Astrocyte of the cerebellum (primary cell): ENCODE measurements around the gene SASH1.
A peak's percentile ranks its signal among the peaks of the same experiment; 100 is the strongest.

ENCODE experiments used
- DNase-seq: peaks from one replicate; pipeline ENCODE4 v3.0.0-alpha.2; 2011; ENCODE audit warnings: low read depth
- H3K4me3 ChIP-seq: 2 replicates; pipeline ENCODE4 v1.5.1; 2011; ENCODE audit warnings: mild to moderate bottlenecking, low read depth, low read length, moderate library complexity
- in situ Hi-C: cut with HindIII; loops from 2 replicates; pipeline ENCODE4 v1.10.0; 2017; ENCODE audit warnings: low sequenced_read_pairs
- TF ChIP-seq, protein P1 (sequence below): IDR thresholded peaks from 2 replicates; pipeline ENCODE4 v1.5.1; 2012; ENCODE audit warnings: low read length, low read depth, moderate library complexity, mild to moderate bottlenecking; ENCODE audit errors: missing control alignments

Gene SASH1

DNA sequence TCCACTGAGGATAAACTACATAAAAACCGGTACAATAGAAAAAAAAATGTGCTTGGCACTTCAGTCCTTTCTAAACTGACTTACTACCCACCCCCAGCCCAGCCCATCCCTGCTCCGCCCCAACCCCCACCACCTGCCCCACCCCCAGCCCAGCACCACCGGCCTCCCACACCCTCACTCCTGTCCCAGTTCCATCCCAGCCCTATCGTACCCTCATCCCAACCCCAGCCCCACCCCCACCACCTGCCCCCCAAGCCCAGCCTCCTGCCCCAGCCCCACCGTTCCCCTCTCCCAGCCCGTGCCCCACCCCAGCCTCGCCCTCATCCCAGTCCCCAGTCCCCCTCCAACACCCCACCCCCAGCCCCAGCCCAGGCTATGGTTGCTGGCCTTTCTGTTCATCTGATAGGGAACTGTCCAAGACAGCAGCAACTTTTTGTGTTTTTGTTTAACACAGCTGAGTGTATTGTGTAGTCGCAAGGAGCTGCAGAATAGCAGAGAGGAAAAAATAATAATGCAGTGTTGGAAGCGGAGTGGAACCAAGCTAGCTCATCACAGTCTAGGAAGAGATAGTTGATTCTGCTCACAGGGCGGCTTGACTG is 61.9 kb downstream of the SASH1 start:
- DNase-seq = no peak
- H3K4me3 ChIP-seq = no peak overlapping the region
- TF ChIP-seq, protein P1, sequence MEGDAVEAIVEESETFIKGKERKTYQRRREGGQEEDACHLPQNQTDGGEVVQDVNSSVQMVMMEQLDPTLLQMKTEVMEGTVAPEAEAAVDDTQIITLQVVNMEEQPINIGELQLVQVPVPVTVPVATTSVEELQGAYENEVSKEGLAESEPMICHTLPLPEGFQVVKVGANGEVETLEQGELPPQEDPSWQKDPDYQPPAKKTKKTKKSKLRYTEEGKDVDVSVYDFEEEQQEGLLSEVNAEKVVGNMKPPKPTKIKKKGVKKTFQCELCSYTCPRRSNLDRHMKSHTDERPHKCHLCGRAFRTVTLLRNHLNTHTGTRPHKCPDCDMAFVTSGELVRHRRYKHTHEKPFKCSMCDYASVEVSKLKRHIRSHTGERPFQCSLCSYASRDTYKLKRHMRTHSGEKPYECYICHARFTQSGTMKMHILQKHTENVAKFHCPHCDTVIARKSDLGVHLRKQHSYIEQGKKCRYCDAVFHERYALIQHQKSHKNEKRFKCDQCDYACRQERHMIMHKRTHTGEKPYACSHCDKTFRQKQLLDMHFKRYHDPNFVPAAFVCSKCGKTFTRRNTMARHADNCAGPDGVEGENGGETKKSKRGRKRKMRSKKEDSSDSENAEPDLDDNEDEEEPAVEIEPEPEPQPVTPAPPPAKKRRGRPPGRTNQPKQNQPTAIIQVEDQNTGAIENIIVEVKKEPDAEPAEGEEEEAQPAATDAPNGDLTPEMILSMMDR = no peak
- in situ Hi-C loops = no loop called here

DNA sequence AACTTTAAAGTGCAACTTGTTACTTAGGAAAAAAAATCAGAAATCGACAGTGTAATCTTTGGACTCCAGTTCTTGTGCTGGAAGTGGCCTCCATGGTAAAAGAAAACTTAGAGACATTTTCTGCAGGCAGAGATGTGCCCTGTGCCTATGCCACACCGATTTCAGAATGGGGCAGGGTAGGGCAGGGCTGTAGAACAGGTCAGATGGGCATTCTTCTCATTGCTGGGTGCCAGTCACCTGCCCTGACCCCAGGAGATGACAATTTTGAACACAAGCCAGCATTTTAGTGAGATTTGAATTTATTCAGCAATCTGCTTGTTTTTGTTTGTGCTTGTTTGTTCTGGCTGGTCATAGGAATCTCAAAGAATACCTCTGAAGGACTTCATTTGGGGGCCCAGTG is 63.3 kb downstream of the SASH1 start:
- no peak for DNase-seq
- in situ Hi-C loops = no loop called here
- TF ChIP-seq, protein P1 = no peak
- no peak overlapping the region for H3K4me3 ChIP-seq

DNA sequence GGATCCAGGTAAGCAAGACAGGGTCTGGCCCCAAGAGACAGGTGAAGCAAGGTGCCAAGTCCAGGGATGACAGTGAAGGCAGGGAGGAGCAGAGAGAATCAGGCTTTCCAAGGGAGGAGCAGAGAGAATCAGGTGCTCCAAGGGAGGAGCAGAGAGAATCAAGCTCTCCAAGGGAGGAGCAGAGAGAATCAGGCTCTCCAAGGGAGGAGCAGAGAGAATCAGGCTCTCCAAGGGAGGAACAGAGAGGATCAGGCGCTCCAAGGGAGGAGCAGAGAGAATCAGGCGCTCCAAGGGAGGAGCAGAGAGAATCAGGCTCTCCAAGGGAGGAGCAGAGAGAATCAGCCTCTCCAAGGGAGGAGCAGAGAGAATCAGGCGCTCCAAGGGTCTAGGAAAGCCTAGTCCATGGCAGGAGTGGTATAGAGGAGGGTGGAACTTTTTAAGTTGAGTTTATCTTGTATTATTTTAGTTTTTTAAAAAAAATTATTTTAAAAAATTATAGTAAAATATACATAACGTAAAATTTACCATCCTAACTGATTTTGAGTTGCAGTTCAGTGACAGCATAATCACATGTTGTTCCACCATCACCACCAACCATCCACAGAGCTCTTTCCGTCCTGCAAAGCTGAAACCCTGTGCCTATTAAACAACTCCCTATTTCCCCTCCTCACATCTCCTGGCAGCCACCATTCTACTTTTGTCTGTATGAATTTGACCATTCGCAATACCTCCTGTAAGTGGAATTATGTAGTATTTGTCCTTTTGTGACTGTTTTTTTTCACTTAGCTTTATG is 64.1 kb downstream of the SASH1 start:
- TF ChIP-seq, protein P1 = no peak
- no peak overlapping the region for H3K4me3 ChIP-seq
- DNase-seq = no peak
- in situ Hi-C loops = no loop called here

DNA sequence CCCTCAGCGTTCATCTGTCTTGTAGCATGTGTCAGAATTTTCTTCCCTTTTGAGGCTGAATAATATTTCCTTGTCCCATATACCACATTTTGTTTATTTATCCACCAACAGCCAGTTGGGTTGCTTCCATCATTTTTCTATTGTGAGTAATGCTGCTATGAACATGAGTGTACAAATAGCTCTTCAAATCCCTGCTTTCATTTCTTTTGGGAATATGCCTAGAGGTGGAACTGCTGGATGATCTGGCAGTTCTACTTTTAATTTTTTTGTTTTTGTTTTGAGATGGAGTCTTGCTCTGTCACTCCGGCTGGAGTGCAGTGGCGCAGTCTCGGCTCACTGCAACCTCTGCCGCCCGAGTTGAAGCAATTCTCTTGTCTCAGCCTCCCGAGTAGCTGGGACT is 64.7 kb downstream of the SASH1 start:
- no peak overlapping the region for H3K4me3 ChIP-seq
- TF ChIP-seq, protein P1 = no peak
- in situ Hi-C loops = no loop called here
- peak; percentile 95 for DNase-seq

DNA sequence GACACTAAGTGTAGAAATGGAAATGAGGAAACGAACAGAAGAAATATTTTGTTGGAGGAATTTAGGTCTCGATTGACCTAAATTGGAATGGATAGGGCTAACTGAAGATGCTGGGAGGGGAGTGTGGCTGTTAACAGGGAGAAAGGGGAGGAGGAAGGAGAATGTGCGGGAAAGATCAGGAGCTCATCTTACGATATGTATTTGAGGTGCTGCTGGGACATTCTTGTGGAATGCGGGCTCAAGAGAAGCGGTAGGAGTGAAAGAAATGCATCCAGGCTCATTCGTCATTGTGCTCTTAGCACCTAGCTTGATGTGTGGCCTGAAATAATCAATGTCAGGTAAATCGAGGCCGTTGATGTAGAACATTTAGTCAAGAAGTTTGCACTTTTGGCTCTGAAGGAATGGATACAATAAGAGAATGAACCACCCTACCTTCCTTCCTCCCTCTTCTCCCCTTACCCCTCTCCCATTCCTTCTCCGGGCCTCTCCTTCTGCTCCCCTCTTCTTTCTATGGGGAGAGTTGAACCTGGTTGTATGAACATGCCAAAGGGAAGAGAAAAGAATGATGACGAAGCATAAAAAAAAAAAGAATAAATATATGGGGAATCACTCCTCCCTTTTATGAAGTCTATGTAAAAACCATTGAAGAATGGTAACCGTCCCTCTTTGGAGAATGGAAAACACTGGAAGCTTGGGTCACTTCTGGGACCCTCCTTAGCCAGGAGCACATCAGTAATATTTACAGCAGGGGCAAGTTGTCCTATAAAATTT is 70.9 kb downstream of the SASH1 start:
- in situ Hi-C loops = loop anchor here (5.0 kb wide), 2 partner anchors 46 to 94 kb away; no protein-coding TSS in a partner anchor
- no peak overlapping the region for H3K4me3 ChIP-seq
- TF ChIP-seq, protein P1 = no peak
- no peak for DNase-seq

DNA sequence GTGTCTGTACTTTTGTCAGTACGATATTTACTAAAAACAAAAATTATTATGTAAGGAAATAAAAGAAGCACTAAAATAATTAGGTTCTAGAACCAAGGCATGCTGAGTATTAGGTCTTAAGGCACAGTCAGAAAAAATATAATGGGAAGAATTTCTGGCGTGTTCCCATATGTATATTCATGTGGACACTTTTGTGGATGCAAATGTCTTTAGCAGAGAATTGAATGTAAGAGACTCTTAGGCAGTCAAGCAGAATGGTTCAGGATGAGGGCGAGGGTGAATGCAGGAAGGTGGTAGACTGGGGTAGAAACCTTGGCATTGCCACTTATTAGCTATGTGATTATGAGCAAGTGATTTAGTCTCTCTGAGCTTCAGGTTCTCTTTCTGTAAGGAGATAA is 71.5 kb downstream of the SASH1 start:
- no peak overlapping the region for H3K4me3 ChIP-seq
- TF ChIP-seq, protein P1 = no peak
- in situ Hi-C loops = loop anchor here (5.0 kb wide), 2 partner anchors 47 to 93 kb away; no protein-coding TSS in a partner anchor
- DNase-seq = no peak
